ENCODE measurements around the gene STARD8.

GRCh38 chrX:68692651-68693050 lies 45.2 kb downstream of the STARD8 start:
- TF ChIP-seq CTCF (IDR thresholded peaks at IDR 0.05; ENCODE audit: low read depth, low read length), result no peak
- TF ChIP-seq EZH2phosphoT487 (IDR thresholded peaks at IDR 0.05; ENCODE audit: low read depth), result no peak

Data from OCI-LY3 (cell line).